Measurements from ENCODE around the gene HSPA2.
"Not testable (repeated sequence)": the region's sequence is repeated elsewhere in the genome, so short reads cannot be mapped to it uniquely, and the experiment has no call there.

HSPA2 gene

GRCh38 chr14:64563696-64564095, 23.2 kb downstream of the HSPA2 start:
- DNase-seq: no peak

GRCh38 chr14:64566651-64567122, 26.1 kb downstream of the HSPA2 start:
- no peak for DNase-seq

GRCh38 chr14:64569138-64569631, 28.6 kb downstream of the HSPA2 start:
- no peak for DNase-seq

GRCh38 chr14:64569646-64570045, 29.1 kb downstream of the HSPA2 start:
- DNase-seq: not testable (repeated sequence)

GRCh38 chr14:64572386-64573104, 32.0 kb downstream of the HSPA2 start:
- DNase-seq: no peak

- DNase-seq: no peak
Measured at GRCh38 chr14:64573109-64573508, 32.6 kb downstream of the HSPA2 start.

- no peak for DNase-seq
Measured at GRCh38 chr14:64574371-64575107, 34.0 kb downstream of the HSPA2 start.

GRCh38 chr14:64577211-64577610, 36.7 kb downstream of the HSPA2 start:
- no peak for DNase-seq

- no peak for DNase-seq
Measured at GRCh38 chr14:64580467-64580866, 39.9 kb downstream of the HSPA2 start.

- no peak for DNase-seq
Measured at GRCh38 chr14:64581363-64581762, 40.8 kb downstream of the HSPA2 start.

GRCh38 chr14:64581817-64582216, 41.3 kb downstream of the HSPA2 start:
- no peak for DNase-seq

- no peak for DNase-seq
Measured at GRCh38 chr14:64584190-64584589, 43.6 kb downstream of the HSPA2 start.

- DNase-seq: no peak
Measured at GRCh38 chr14:64591809-64592208, 51.3 kb downstream of the HSPA2 start.
